H1 (cell line): ENCODE data around the gene SPOCD1. TPM values are rescaled to one million over a fixed set of nuclear protein-coding genes. Genes with fewer than 3 reads are reported as not detected.

ENCODE experiments used
- USF2 ChIP-seq: IDR thresholded peaks from 2 replicates; pipeline ENCODE4 v1.6.1; 2011; ENCODE audit warnings: low read length, improper control_type of control experiment
- polyA plus RNA-seq, 7 experiments: library from polyadenylated mRNA; depleted of rRNA in 3 of 7; stranded (reverse) in 5 of 7; unstranded in 2 of 7; fragments of >200 nt in 5 of 7; fragments of 200-250 nt in 2 of 7; gene quantifications; 1 replicate in 5 of 7; 2 replicates in 1 of 7; 4 replicates in 1 of 7; pipeline versions ENCODE4 v1.2.1 to v1.2.3, GENCODE V29; 2011 to 2013; ENCODE audit warnings: missing spikeins in 2 of 7, mixed read lengths in 2 of 7
- total RNA-seq: library from RNA; stranded (reverse); fragmentation: NEBNext Ultra II Directional; extraction: Animal tissue kit (Norgen Biotek cat#: 25700); gene quantifications from 2 replicates; pipeline ENCODE4 v1.2.1, GENCODE V29; 2021

The SPOCD1 gene
- total and polyA plus RNA-seq, 2 of the 8 experiments (the other 6 are each of a cell fraction or from before 2014, with no cell fraction given) = 1.8 to 2.9 TPM

- no peak for TF ChIP-seq USF2
- TF ChIP-seq, all 59 proteins: peak for 0
Observed at GRCh38 chr1:31798433-31799195, 17.2 kb downstream of the SPOCD1 start (continued).
